HUES6 (cell line): ENCODE data around the gene PDE4B.

Experiments used
- H3K27ac ChIP-seq: 2 replicates; pipeline ENCODE4 v1.7.0; 2013; ENCODE audit warnings: low read depth, mild to moderate bottlenecking, low read length, inconsistent platforms
- H3K27me3 ChIP-seq: 2 replicates; pipeline ENCODE4 v1.6.1; 2013; ENCODE audit warnings: low read length; ENCODE audit not compliant: control insufficient read depth, insufficient read depth
- H3K36me3 ChIP-seq: 2 replicates; pipeline ENCODE4 v1.6.1; 2013; ENCODE audit warnings: low read length; ENCODE audit not compliant: control insufficient read depth, insufficient read depth
- H3K4me1 ChIP-seq: 2 replicates; pipeline ENCODE4 v1.6.1; 2013; ENCODE audit warnings: low read length; ENCODE audit not compliant: control insufficient read depth, insufficient read depth
- H3K4me3 ChIP-seq: 2 replicates; pipeline ENCODE4 v1.5.1; 2013; ENCODE audit warnings: low read depth, low read length
- H3K9ac ChIP-seq: one replicate; pipeline ENCODE4 v1.6.1; 2013; ENCODE audit warnings: mild to moderate bottlenecking, low read length
- H3K9me3 ChIP-seq: 2 replicates; pipeline ENCODE4 v1.6.1; 2013; ENCODE audit warnings: low read depth, low read length; ENCODE audit not compliant: control insufficient read depth, insufficient read depth

Gene PDE4B

GRCh38 chr1:65814752-65815151 is 22.1 kb downstream of the PDE4B start:
- H3K9me3 ChIP-seq, result no peaks in the 10 kb centered on the region
- H3K4me3 ChIP-seq, result no peak overlapping the region
- H3K9ac ChIP-seq, result no peak overlapping the region
- 0 out of 2 replicates have a peak, but pooled peaks cover 4% of the 10 kb centered on the region for H3K4me1 ChIP-seq
- no peaks in the 10 kb centered on the region for H3K27me3 ChIP-seq
- no peak overlapping the region for H3K27ac ChIP-seq
- H3K36me3 ChIP-seq, result no peaks in the 10 kb centered on the region

GRCh38 chr1:65817891-65818290 is 25.2 kb downstream of the PDE4B start:
- Histone ChIP-seq H3K27me3 (no peaks in the 10 kb centered on the region), H3K4me3 (no peak overlapping the region), H3K9me3 (no peaks in the 10 kb centered on the region), H3K36me3 (no peaks in the 10 kb centered on the region), H3K27ac (no peak overlapping the region), H3K9ac (no peak overlapping the region), H3K4me1 (no peaks in the 10 kb centered on the region)

- H3K9me3 ChIP-seq, result no peaks in the 10 kb centered on the region
- no peak overlapping the region for H3K4me3 ChIP-seq
- no peaks in the 10 kb centered on the region for H3K4me1 ChIP-seq
- H3K27me3 ChIP-seq, result no peaks in the 10 kb centered on the region
- H3K9ac ChIP-seq, result no peak overlapping the region
- no peaks in the 10 kb centered on the region for H3K36me3 ChIP-seq
- no peak overlapping the region for H3K27ac ChIP-seq
Measured at GRCh38 chr1:65818966-65819365, 26.3 kb downstream of the PDE4B start.

GRCh38 chr1:65820983-65821382 is 28.3 kb downstream of the PDE4B start:
- H3K36me3 ChIP-seq, result no peaks in the 10 kb centered on the region
- no peaks in the 10 kb centered on the region for H3K4me1 ChIP-seq
- H3K9ac ChIP-seq, result no peak overlapping the region
- no peak overlapping the region for H3K4me3 ChIP-seq
- H3K27ac ChIP-seq, result no peak overlapping the region
- no peaks in the 10 kb centered on the region for H3K9me3 ChIP-seq
- no peaks in the 10 kb centered on the region for H3K27me3 ChIP-seq

- Histone ChIP-seq H3K4me1 (no peaks in the 10 kb centered on the region), H3K36me3 (no peaks in the 10 kb centered on the region), H3K27ac (no peak overlapping the region), H3K9me3 (no peaks in the 10 kb centered on the region), H3K9ac (no peak overlapping the region), H3K4me3 (no peak overlapping the region), H3K27me3 (no peaks in the 10 kb centered on the region)
Measured at GRCh38 chr1:65821386-65821785, 28.7 kb downstream of the PDE4B start.

- no peaks in the 10 kb centered on the region for H3K27me3 ChIP-seq
- no peak overlapping the region for H3K27ac ChIP-seq
- H3K36me3 ChIP-seq, result no peaks in the 10 kb centered on the region
- no peak overlapping the region for H3K9ac ChIP-seq
- no peaks in the 10 kb centered on the region for H3K4me1 ChIP-seq
- H3K9me3 ChIP-seq, result no peaks in the 10 kb centered on the region
- no peak overlapping the region for H3K4me3 ChIP-seq
Measured at GRCh38 chr1:65824103-65824502, 31.4 kb downstream of the PDE4B start.

- no peak overlapping the region for H3K9ac ChIP-seq
- H3K4me1 ChIP-seq, result no peaks in the 10 kb centered on the region
- no peak overlapping the region for H3K27ac ChIP-seq
- H3K9me3 ChIP-seq, result no peaks in the 10 kb centered on the region
- no peak overlapping the region for H3K4me3 ChIP-seq
- H3K36me3 ChIP-seq, result no peaks in the 10 kb centered on the region
- no peaks in the 10 kb centered on the region for H3K27me3 ChIP-seq
Measured at GRCh38 chr1:65825741-65826140, 33.0 kb downstream of the PDE4B start.

- Histone ChIP-seq H3K36me3 (no peaks in the 10 kb centered on the region), H3K9me3 (no peaks in the 10 kb centered on the region), H3K27me3 (no peaks in the 10 kb centered on the region), H3K4me1 (no peaks in the 10 kb centered on the region), H3K4me3 (no peak overlapping the region), H3K9ac (no peak overlapping the region), H3K27ac (no peak overlapping the region)
Measured at GRCh38 chr1:65826782-65827181, 34.1 kb downstream of the PDE4B start.

GRCh38 chr1:65827346-65827745 is 34.7 kb downstream of the PDE4B start:
- Histone ChIP-seq H3K4me3 (no peak overlapping the region), H3K9ac (no peak overlapping the region), H3K36me3 (no peaks in the 10 kb centered on the region), H3K4me1 (no peaks in the 10 kb centered on the region), H3K9me3 (no peaks in the 10 kb centered on the region), H3K27me3 (no peaks in the 10 kb centered on the region), H3K27ac (no peak overlapping the region)

- no peak overlapping the region for H3K27ac ChIP-seq
- no peaks in the 10 kb centered on the region for H3K4me1 ChIP-seq
- H3K9me3 ChIP-seq, result no peaks in the 10 kb centered on the region
- no peaks in the 10 kb centered on the region for H3K27me3 ChIP-seq
- H3K36me3 ChIP-seq, result no peaks in the 10 kb centered on the region
- H3K4me3 ChIP-seq, result no peak overlapping the region
- H3K9ac ChIP-seq, result no peak overlapping the region
Measured at GRCh38 chr1:65830306-65830705, 37.6 kb downstream of the PDE4B start.

- no peaks in the 10 kb centered on the region for H3K4me1 ChIP-seq
- no peak overlapping the region for H3K9ac ChIP-seq
- H3K36me3 ChIP-seq, result no peaks in the 10 kb centered on the region
Measured at GRCh38 chr1:65832296-65832695, 39.6 kb downstream of the PDE4B start.

GRCh38 chr1:65836686-65837085 is 44.0 kb downstream of the PDE4B start:
- H3K4me3 ChIP-seq, result no peak overlapping the region
- no peaks in the 10 kb centered on the region for H3K4me1 ChIP-seq
- H3K36me3 ChIP-seq, result no peaks in the 10 kb centered on the region
- H3K9ac ChIP-seq, result no peak overlapping the region
- H3K27ac ChIP-seq, result no peak overlapping the region
- no peaks in the 10 kb centered on the region for H3K9me3 ChIP-seq
- H3K27me3 ChIP-seq, result no peaks in the 10 kb centered on the region

More at GRCh38 chr1:65832296-65832695, 39.6 kb downstream of the PDE4B start:
- Histone ChIP-seq H3K9me3 (no peaks in the 10 kb centered on the region), H3K27ac (no peak overlapping the region), H3K4me3 (no peak overlapping the region), H3K27me3 (no peaks in the 10 kb centered on the region)
